Measurements from ENCODE around the gene EIF3K. TPM values are rescaled to one million over a fixed set of nuclear protein-coding genes. Genes with fewer than 3 reads are reported as not detected.
A peak's percentile ranks its signal among the peaks of the same experiment; 100 is the strongest.

The EIF3K gene
- total RNA-seq, 6 experiments from 2014 or later, result 227 to 241 (median 238) TPM

- H3K27ac Mint-ChIP-seq, result peak overlapping the region; percentile 99
- H3K36me3 Mint-ChIP-seq (ENCODE audit: low read depth), result peaks cover 58% of the 10 kb centered on the region
- peak overlapping the region; percentile 68 for H3K4me3 Mint-ChIP-seq
- H3K27me3 Mint-ChIP-seq (ENCODE audit: insufficient read depth), result peaks cover 12% of the 10 kb centered on the region
- peak; percentile 69 for DNase-seq
- H3K9me3 Mint-ChIP-seq, result no peaks in the 10 kb centered on the region
- no peak for TF ChIP-seq CTCF (IDR thresholded peaks at IDR 0.05)
- peaks cover 100% of the 10 kb centered on the region for H3K4me1 Mint-ChIP-seq (ENCODE audit: low read depth)
Observed at GRCh38 chr19:38654628-38655055, 35.7 kb downstream of the EIF3K start.

DNA sequence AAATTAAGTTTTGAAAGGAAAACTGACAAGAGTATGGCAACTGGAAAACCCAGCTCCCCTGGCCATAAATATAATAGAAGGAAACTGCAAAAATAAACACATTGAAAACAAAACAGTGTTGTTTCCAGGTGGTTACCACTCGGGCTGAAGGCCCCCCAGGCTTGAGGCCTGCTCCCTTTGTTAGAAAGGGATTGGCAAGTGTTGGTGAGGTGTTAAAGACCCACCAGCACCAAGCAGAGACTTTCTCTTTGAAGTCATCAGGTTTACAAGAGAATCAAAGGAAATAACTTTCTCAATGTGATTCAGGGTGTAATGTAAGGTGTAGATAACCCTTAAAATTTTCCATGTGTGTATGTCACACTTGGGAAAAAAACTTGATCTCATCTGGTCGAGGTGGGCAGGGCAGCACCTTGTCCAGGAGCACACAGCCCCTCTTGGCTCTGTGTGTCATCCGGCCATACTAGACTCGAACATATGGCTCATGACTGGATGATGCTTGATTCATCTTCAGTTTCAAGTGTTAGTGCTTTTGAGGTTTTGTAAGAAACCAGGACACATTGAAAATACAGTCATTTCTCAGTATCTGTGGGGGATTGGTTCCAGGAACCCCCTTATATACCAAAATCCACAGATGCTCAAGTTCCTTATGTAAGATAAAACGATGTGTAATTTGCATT is 36.3 kb downstream of the EIF3K start:
- Mint-ChIP-seq H3K4me1 (ENCODE audit: low read depth) (peaks cover 100% of the 10 kb centered on the region), H3K9me3 (no peaks in the 10 kb centered on the region), H3K27me3 (ENCODE audit: insufficient read depth) (peaks cover 12% of the 10 kb centered on the region), H3K4me3 (peak overlapping the region; percentile 68), H3K36me3 (ENCODE audit: low read depth) (peaks cover 51% of the 10 kb centered on the region), H3K27ac (peak overlapping the region; percentile 99)
- no peak for TF ChIP-seq CTCF (IDR thresholded peaks at IDR 0.05)
- peak; percentile 45 for DNase-seq

GRCh38 chr19:38656171-38656981 is 37.4 kb downstream of the EIF3K start:
- H3K27ac Mint-ChIP-seq, result peak overlapping the region; percentile 99
- no peaks in the 10 kb centered on the region for H3K9me3 Mint-ChIP-seq
- H3K4me3 Mint-ChIP-seq, result peak overlapping the region; percentile 84
- peaks cover 12% of the 10 kb centered on the region for H3K27me3 Mint-ChIP-seq (ENCODE audit: insufficient read depth)
- peaks cover 57% of the 10 kb centered on the region for H3K36me3 Mint-ChIP-seq (ENCODE audit: low read depth)
- no peak for TF ChIP-seq CTCF (IDR thresholded peaks at IDR 0.05)
- peak; percentile 47 for DNase-seq
- H3K4me1 Mint-ChIP-seq (ENCODE audit: low read depth), result peaks cover 100% of the 10 kb centered on the region

DNA sequence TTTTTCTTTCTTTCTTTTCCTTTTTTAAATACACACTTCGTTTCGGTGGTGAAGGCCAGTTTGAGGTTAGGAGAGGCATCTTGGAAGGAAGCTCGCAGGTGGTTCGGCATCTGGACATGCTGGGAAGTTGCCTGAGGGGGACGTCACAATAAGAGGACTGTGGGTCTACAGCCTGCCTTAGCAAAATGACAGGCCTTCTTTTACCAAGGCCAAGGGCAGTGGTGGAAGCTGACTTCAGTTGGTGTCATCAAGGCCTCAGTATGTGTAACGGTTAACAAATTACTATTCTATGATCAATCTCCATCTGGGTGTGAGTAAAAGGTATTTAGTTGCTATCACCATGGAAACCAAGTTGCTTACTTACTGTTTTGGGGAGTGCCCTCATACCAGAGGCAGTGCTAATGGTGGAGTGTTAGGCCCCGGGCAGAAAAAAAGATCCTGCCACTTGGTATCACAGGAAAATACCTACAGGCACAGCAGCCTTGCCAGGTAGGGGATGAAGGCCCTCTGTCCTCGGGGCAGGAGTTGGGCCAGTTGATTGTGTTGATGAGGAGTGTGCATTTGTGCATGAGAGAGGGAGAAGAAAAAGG is 38.7 kb downstream of the EIF3K start:
- Mint-ChIP-seq H3K9me3 (no peaks in the 10 kb centered on the region), H3K27me3 (ENCODE audit: insufficient read depth) (peaks cover 12% of the 10 kb centered on the region), H3K27ac (peak overlapping the region; percentile 99), H3K36me3 (ENCODE audit: low read depth) (peaks cover 51% of the 10 kb centered on the region), H3K4me1 (ENCODE audit: low read depth) (peaks cover 99% of the 10 kb centered on the region), H3K4me3 (peak overlapping the region; percentile 84)
- peak; percentile 99 for DNase-seq
- TF ChIP-seq CTCF (IDR thresholded peaks at IDR 0.05), result no peak

DNA sequence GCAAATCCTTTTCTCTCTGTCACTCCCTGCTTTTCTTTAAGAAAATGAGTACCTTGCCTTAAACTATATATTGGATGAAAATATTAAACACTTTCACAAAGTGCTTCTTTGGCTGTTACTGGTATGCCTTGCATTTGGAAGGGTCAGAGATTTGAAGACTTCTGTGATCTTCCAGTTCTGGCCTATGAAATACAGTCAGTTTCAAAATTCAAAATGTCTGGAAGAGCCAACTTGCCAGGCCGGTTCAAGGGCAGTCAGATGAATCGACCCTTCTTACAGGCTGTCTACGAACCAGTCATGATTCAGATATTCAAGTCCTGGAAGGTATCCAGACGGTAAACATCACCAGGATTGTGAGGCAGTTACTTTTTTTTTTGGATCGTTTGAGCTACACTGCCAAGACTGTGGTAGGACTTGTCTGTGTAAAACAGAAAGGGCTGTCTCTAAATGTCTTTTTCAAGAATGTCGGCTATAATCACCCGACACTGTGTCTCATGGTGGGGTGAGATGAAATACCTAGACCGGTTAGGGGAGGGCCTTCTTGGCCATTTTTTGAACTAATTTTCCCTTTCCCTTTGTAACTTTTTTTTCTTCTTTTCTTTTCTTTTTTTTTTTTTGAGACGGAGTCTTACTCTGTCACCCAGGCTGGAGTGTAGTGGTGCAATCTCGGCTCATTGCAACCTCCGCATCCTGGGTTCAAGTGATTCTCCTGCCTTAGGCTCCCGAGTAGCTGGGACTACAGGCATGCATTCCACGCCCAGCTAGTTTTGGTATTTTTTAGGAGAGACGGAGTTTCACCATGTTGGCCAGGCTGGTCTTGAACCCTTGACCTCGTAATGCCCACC is 39.7 kb downstream of the EIF3K start:
- Mint-ChIP-seq H3K9me3 (no peaks in the 10 kb centered on the region), H3K36me3 (ENCODE audit: low read depth) (peaks cover 52% of the 10 kb centered on the region), H3K27ac (peak overlapping the region; percentile 99), H3K4me3 (peak overlapping the region; percentile 84), H3K27me3 (ENCODE audit: insufficient read depth) (peaks cover 12% of the 10 kb centered on the region), H3K4me1 (ENCODE audit: low read depth) (peaks cover 97% of the 10 kb centered on the region)
- peak; percentile 100 for DNase-seq
- no peak for TF ChIP-seq CTCF (IDR thresholded peaks at IDR 0.05)

Data from HFFc6 (cell line).